ENCODE data around the gene CPXM2.

CPXM2 gene

DNA sequence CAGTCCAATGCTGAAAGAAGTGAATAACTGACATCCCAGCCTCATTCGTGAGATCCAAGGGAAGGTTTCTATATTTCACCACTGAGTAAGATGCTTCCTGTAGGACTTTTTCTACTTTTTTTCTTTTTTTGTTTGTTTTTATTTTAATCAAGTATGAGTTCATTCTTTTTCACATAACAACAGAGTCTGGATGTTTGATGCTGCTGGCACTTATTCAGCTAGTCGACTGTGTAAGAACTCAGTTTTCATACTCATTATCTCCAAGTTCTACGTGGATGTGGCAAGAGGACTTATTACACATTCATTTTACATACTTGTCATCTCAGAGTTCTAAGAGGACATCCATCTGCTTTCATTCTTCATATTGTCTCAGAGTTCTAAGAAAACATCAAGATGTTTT is 86.9 kb downstream of the CPXM2 start:
- no peak for DNase-seq (ENCODE audit: extremely low read depth in 1 of 2, low read depth in 1 of 2)

GRCh38 chr10:123800821-123801220 is 90.8 kb downstream of the CPXM2 start:
- DNase-seq (ENCODE audit: extremely low read depth in 1 of 2, low read depth in 1 of 2) = no peak

DNA sequence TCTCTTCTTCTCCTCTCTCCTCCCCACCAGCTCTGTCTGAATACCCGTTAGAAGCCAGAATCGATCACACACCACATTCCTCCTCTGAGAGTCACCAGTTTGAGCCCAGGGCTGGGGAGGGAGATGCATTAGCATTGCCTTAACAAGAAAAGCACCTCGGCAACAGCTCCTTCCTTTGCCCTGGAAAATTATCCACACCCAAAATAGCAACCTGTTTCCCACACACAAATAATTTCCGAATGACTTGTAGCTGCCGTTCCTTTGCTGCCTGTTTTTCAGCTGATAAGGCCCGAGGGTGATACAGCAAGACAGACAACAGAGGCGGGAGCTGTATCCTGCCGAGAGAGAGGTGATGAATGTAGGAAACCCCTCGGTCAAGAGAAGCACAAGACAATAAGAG is 91.3 kb downstream of the CPXM2 start:
- DNase-seq (ENCODE audit: extremely low read depth in 1 of 2, low read depth in 1 of 2) = no peak

GRCh38 chr10:123798856-123799255 is 92.8 kb downstream of the CPXM2 start:
- no peak for DNase-seq (ENCODE audit: extremely low read depth in 1 of 2, low read depth in 1 of 2)

GRCh38 chr10:123797813-123798212 is 93.8 kb downstream of the CPXM2 start:
- no peak for DNase-seq (ENCODE audit: extremely low read depth in 1 of 2, low read depth in 1 of 2)

GRCh38 chr10:123796736-123797135 is 94.9 kb downstream of the CPXM2 start:
- no peak for DNase-seq (ENCODE audit: extremely low read depth in 1 of 2, low read depth in 1 of 2)

DNA sequence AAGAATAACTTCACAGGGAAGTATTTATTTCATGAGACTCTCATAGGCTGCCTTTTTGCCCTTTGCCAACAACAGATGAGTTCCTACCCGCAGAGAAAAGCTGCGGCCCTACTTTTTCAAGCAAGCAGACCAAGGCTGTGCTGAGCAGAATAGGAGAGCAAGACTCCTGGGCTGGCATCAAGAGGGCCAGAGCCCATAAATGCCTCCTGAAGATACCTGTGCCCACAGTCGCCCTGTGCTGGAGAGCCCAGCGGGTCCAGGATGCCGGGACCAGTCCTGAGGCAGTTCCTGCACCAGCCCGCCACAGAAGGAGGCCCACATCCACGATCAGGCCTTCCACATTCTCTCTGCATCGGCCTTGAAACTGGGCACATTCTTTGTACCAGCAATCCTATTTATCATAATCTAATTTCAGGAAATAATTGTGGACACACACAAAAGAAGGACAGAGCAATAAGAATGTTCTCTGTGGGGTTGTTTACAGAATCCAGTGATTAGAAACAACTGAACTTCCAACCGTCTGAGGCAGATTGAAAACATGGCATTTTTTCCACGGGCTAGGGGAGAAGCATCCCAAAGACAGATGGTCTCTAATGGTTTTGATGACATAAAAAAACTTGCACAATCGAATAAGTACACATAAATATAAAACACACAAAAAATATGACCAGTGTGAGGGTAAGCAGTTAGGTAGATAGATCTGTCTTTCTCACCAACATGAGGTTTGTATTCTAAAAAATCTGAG is 95.6 kb downstream of the CPXM2 start:
- no peak for DNase-seq (ENCODE audit: extremely low read depth in 1 of 2, low read depth in 1 of 2)

DNA sequence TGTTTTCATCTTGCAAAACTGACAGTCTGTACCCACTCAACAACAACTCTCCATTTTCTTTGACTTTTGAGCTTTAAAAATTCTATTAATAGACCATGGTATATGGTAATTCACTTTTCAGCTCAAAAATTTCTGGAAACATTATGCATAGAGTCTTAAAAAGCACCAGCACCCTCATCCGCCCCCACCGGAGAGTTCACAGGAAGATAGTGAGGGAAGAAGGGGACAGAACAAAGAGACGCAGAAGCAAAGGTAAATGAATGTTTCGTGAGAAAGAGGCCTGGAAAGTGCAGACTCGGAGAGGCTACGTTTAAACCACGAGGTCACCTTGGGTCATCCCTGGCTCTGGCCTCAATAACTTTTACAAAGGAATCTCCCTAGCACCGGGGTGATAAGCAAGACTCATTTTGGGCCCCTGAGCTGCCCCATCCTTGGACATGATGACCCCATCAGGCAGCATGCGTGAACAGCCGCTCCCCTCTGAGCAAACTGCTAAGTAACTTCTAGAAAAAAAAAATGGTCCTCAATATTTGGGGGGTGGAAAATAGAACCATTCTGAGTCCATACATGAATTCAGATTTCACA is 96.3 kb downstream of the CPXM2 start:
- no peak for DNase-seq (ENCODE audit: extremely low read depth in 1 of 2, low read depth in 1 of 2)

GRCh38 chr10:123792248-123792978 is 99.2 kb downstream of the CPXM2 start:
- no peak for DNase-seq (ENCODE audit: extremely low read depth in 1 of 2, low read depth in 1 of 2)

GRCh38 chr10:123790132-123790885 is 101.3 kb downstream of the CPXM2 start:
- no peak for DNase-seq (ENCODE audit: extremely low read depth in 1 of 2, low read depth in 1 of 2)

GRCh38 chr10:123788981-123789380 is 102.6 kb downstream of the CPXM2 start:
- no peak for DNase-seq (ENCODE audit: extremely low read depth in 1 of 2, low read depth in 1 of 2)

GRCh38 chr10:123787566-123787965 is 104.0 kb downstream of the CPXM2 start:
- DNase-seq (ENCODE audit: extremely low read depth in 1 of 2, low read depth in 1 of 2) = no peak

GRCh38 chr10:123786896-123787295 is 104.7 kb downstream of the CPXM2 start:
- DNase-seq (ENCODE audit: extremely low read depth in 1 of 2, low read depth in 1 of 2) = no peak

DNA sequence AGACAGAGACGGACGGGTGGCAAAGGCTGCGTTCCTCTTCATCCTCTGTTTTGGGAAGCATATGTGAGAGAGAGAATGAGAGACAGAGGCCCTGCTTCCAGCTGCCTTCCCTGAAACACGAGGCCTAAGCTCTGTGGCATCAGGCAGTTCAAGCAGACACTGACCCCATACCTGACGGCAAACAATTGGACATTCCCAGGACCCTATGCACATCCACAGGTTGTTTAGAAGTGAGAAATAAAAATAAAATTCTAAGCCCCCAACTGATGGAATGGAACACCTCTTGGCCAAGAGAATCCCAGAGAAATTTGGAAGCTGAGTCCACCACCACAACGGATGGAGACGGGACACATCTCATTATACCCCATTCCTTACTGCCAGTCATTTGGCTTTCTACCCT is 105.3 kb downstream of the CPXM2 start:
- no peak for DNase-seq (ENCODE audit: extremely low read depth in 1 of 2, low read depth in 1 of 2)

DNA sequence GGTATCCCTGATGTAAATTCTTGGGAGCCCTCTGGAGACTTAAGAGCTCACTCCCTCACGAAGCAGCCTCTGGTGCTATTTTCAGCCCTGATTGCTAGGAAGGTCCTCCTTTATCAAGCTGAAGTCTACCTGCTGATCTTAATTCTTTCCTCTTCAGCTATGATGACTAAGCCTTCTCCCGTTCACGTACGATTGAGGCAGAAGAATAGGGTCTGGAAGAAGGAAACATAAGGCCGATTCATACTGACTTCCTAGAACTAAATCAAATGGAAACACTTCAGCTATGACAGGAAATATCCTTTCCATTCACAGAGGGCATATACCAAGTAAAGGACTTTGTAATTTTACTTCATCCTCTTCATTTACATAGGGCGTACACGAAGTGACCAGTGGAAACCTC is 107.0 kb downstream of the CPXM2 start:
- DNase-seq (ENCODE audit: extremely low read depth in 1 of 2, low read depth in 1 of 2) = no peak

- no peak for DNase-seq (ENCODE audit: extremely low read depth in 1 of 2, low read depth in 1 of 2)
Observed at GRCh38 chr10:123784216-123784615, 107.4 kb downstream of the CPXM2 start.

GRCh38 chr10:123783296-123783695 is 108.3 kb downstream of the CPXM2 start:
- DNase-seq (ENCODE audit: extremely low read depth in 1 of 2, low read depth in 1 of 2) = no peak

DNA sequence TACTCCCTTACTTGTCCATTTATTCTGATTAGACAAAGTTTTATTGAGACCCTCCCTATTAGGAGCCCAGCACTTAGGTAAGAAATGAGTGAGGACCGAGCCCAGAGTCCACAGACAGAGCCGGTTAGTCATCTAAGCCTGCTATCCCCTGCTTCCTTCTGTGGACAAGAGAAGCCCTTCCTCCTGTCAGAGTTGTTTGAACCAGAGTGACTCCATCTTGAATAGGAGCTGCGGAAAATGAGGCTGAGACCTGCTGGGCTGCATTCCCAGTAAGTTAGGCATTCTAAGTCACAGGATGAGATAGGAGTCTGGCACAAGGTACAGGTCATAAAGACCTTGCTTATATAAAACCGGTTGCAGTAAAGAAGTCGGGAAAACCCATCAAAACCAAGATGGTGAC is 109.1 kb downstream of the CPXM2 start:
- no peak for DNase-seq (ENCODE audit: extremely low read depth in 1 of 2, low read depth in 1 of 2)

DNA sequence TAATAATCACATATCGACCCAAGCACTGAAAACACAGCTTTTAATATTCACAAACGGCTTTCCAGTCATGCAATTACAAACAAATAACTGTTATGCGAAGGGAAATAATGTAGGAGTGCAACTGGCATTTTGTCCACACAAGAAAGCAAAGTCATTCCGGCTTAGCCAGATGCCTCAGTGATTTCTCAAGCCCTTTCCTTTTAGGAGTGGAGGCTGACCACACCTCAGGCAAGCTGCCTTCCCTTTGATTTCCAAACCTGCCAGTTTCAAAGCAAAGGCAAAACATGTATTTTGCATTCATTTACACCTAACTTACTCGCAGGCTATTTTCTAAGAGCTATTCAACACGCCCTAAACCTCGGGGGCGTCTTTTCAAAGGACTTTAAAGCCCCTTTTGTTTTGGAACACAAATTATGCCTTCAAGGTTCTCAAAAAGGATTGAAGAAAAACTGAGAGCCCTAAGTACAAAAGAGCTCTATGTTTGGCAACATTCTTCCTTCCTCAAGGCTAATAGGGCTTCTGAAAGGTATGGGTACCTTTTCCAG is 109.6 kb downstream of the CPXM2 start:
- DNase-seq (ENCODE audit: extremely low read depth in 1 of 2, low read depth in 1 of 2) = no peak

DNA sequence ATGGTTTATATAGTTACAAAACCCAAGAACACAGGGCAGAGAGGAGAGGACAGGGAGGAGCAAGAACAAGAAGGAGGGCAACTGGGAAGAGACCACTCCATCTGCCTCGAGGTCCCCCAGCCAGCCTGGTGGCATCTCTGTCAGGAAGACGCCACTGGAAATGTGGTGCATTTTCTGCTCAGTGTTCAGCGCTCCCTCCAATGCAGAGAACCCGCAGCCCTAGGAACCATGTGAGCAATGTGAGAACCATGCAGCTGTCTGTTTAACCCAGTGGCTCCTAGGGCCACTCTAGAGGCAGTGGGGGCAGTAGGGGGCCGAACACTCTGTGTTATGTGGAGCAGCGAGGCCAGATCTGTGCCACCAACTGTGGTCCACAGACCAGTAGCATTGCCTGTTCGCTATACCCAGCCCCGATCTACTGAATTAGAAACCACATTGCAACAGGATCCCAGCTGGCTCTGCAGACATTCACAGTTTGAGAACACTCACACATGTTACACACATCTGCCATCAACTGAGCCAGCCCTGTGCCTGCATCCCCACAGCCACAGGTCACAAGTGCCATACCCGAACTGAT is 110.2 kb downstream of the CPXM2 start:
- no peak for DNase-seq (ENCODE audit: extremely low read depth in 1 of 2, low read depth in 1 of 2)

All from stimulated activated CD8-positive, alpha-beta memory T cell treated with anti-CD3 and anti-CD28 coated beads, Interleukin-7, amount 100 ng/mL, for 48 hours (primary cell).